GM12878 (cell line): Measurements from ENCODE around the gene SENP5. TPM values are rescaled to one million over a fixed set of nuclear protein-coding genes. Genes with fewer than 3 reads are reported as not detected.

Experiments used
- ATAC-seq: fragments of 200-7000 bp; cut with Tn5 transposase; 3 replicates; pipeline ENCODE4 v1.9.1; 2020; ENCODE audit warnings: mild to moderate bottlenecking, moderate library complexity
- BruUV-seq: library from RNA; stranded (reverse); fragments of 400-500 nt; replicated peaks from 2 replicates; lab custom pipeline; 2021; lab: Mats Ljungman, UMichigan
- CTCF ChIA-PET: fragments of 300-600 bp; sonication (Branson Sonifier 250); formaldehyde crosslinking; extraction: SDS; loops from one replicate; lab custom pipeline; 2021; ENCODE audit warnings: inconsistent platforms; lab: Yijun Ruan, JAX
- POLR2A ChIA-PET: fragments of 350-600 bp; formaldehyde crosslinking; extraction: SDS; loops from one replicate; lab custom pipeline; 2021; ENCODE audit warnings: inconsistent platforms; lab: Charles Lee
- RAD21 ChIA-PET: fragments of 300-600 bp; sonication (Branson Sonifier 250); formaldehyde crosslinking; loops from one replicate; lab custom pipeline; 2023; ENCODE audit warnings: antibody characterized with exemption; ENCODE audit not compliant: unreplicated experiment; lab: Charles Lee
- SMC1A ChIA-PET: fragments of 300-600 bp; sonication (Branson Sonifier 250); formaldehyde crosslinking; loops from one replicate; lab custom pipeline; 2023; ENCODE audit not compliant: unreplicated experiment, uncharacterized antibody; lab: Charles Lee
- DNase-seq: peaks from one replicate; pipeline ENCODE4 v3.0.0-alpha.2; 2011; ENCODE audit warnings: low read depth, low spot score
- FAIRE-seq: peaks from 3 replicates; lab custom pipeline; 2011; peaks lifted over from hg19 to GRCh38; lab: Jason Lieb, UNC
- H2AFZ ChIP-seq: 2 replicates; pipeline ENCODE4 v1.6.0; 2011; ENCODE audit warnings: low read depth, low read length, control low read depth; ENCODE audit not compliant: control insufficient read depth
- H3K27ac ChIP-seq: 2 replicates; pipeline ENCODE4 v1.5.1; 2011; ENCODE audit warnings: control low read depth; ENCODE audit not compliant: control insufficient read depth, insufficient read depth
- H3K27me3 ChIP-seq, 2 experiments: replicated peaks in 1 of 2; 2 replicates each; pipeline versions ENCODE4 v1.6.0 to v1.6.1; 2011; ENCODE audit warnings: low read length in 1 of 2; ENCODE audit not compliant: control insufficient read depth in 2 of 2, insufficient read depth in 2 of 2
- H3K36me3 ChIP-seq, 2 experiments: 2 replicates each; pipeline ENCODE4 v1.5.1; 2011; ENCODE audit warnings: low read length in 1 of 2; ENCODE audit not compliant: control insufficient read depth in 2 of 2, insufficient read depth in 2 of 2
- H3K4me1 ChIP-seq: 2 replicates; pipeline ENCODE4 v1.6.1; 2011; ENCODE audit warnings: mild to moderate bottlenecking, low read length, moderate library complexity, mixed read lengths; ENCODE audit not compliant: control insufficient read depth, insufficient read depth
- H3K4me2 ChIP-seq: 2 replicates; pipeline ENCODE4 v1.6.0; 2011; ENCODE audit warnings: control low read depth; ENCODE audit not compliant: control insufficient read depth, insufficient read depth
- H3K4me3 ChIP-seq: fragments of 200-600 bp; sonication (generic); 2 replicates; pipeline ENCODE4 v1.5.1; 2016
- H3K79me2 ChIP-seq: 2 replicates; pipeline ENCODE4 v1.6.0; 2011; ENCODE audit warnings: low read length; ENCODE audit not compliant: control insufficient read depth, insufficient read depth
- H3K9ac ChIP-seq: 2 replicates; pipeline ENCODE4 v1.8.0; 2011; ENCODE audit warnings: low read length, control low read depth, mixed read lengths; ENCODE audit not compliant: control insufficient read depth, insufficient read depth
- H3K9me3 ChIP-seq: replicated peaks from 3 replicates; pipeline ENCODE4 v1.5.1; 2011; ENCODE audit warnings: mild to moderate bottlenecking, low read length; ENCODE audit not compliant: control insufficient read depth, insufficient read depth
- H4K20me1 ChIP-seq: 2 replicates; pipeline ENCODE4 v1.6.0; 2011; ENCODE audit not compliant: control insufficient read depth, insufficient read depth
- CBX5 ChIP-seq: sonication (generic); IDR thresholded peaks from 2 replicates; pipeline ENCODE4 v1.6.1; 2016; ENCODE audit warnings: low read depth, moderate library complexity, mild to moderate bottlenecking, inconsistent platforms
- WGBS: methylation state at CpG from one replicate; pipeline ENCODE4 v1.1.6; 2016; ENCODE audit warnings: low lambda C conversion rate; ENCODE audit not compliant: insufficient replicate concordance, insufficient coverage; ENCODE audit errors: missing lambda C conversion rate; 5-methylcytosine and 5-hydroxymethylcytosine counted together
- in situ Hi-C: fragments of 300-500 bp; cut with MboI; formaldehyde crosslinking; loops from 9 replicates; pipeline ENCODE4 v1.14.3; 2018; ENCODE audit warnings: mixed read lengths
- intact Hi-C: fragments of 100-400 bp; cut with micrococcal nuclease; formaldehyde crosslinking; loops from one replicate; pipeline ENCODE4 v1.14.2; 2022; ENCODE audit not compliant: unreplicated experiment
- polyA plus RNA-seq, 11 experiments: library from polyadenylated mRNA; depleted of rRNA in 4 of 11; unstranded in 6 of 11; stranded (reverse) in 5 of 11; fragments of >200 nt; fragmentation: Nextera tagmentation in 4 of 11; fragmentation: Illumina TruSeq in 1 of 11; extraction: Ambion mirVana in 4 of 11; extraction: Trizol in 1 of 11; gene quantifications; 1 replicate in 1 of 11; 2 replicates in 10 of 11; pipeline versions ENCODE4 v1.2.1 to v1.2.3, GENCODE V29; 2011 to 2016; ENCODE audit warnings: inconsistent platforms in 2 of 11, missing spikeins in 2 of 11, low read depth in 1 of 11
- total RNA-seq, 4 experiments: library from RNA; depleted of rRNA in 3 of 4; stranded (reverse); fragments of >200 nt in 3 of 4; fragmentation: Illumina TruSeq in 1 of 4; extraction: Trizol in 1 of 4; gene quantifications; 2 replicates each; pipeline versions ENCODE4 v1.2.1 to v1.2.3, GENCODE V29; 2013 to 2021
- TF ChIP-seq, protein P1 (sequence below): IDR thresholded peaks from 2 replicates; pipeline ENCODE4 v1.6.1; 2012; ENCODE audit warnings: low read length, inconsistent platforms

The SENP5 gene
- total and polyA plus RNA-seq, 10 of the 15 experiments (the other 5 are each of a cell fraction or from before 2014, with no cell fraction given): 6.4 to 28.4 (median 15.6) TPM

DNA sequence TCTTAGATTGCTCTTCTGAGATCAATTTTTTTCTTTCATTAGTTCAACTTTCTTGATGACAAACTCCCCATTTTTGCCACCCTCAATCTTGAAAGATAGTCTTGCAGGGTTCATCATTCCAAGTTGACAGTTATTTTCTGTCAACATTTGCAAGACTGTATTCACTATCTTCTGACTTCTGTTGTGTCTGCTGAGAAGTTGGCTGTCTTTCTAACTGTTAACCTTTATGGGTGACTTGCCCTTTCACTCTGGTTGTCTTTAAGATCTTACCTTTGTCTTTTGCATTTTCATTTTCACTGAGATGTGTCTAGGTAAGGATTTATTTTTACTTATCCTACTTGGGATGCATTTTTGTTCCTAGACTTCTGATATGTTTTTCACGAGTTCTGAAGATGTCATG lies 115.5 kb downstream of the SENP5 start:
- in situ Hi-C loops: loop anchor here (25.0 kb wide), 1 partner anchor 529 kb away; no protein-coding TSS in a partner anchor
- intact Hi-C loops: no loop called here
- H3K27ac ChIP-seq: no peak overlapping the region
- WGBS: 33% methylated on average over 1 of the region's 1 CpG
- H3K9ac ChIP-seq: no peak overlapping the region
- H3K4me3 ChIP-seq: no peak overlapping the region
- no peaks in the 10 kb centered on the region for H4K20me1 ChIP-seq
- FAIRE-seq (no peak), ATAC-seq (no peak), DNase-seq (no peak)
- TF ChIP-seq CBX5: peak; percentile 87; the same call in 1 of the 2 replicates
- TF ChIP-seq, protein P1, sequence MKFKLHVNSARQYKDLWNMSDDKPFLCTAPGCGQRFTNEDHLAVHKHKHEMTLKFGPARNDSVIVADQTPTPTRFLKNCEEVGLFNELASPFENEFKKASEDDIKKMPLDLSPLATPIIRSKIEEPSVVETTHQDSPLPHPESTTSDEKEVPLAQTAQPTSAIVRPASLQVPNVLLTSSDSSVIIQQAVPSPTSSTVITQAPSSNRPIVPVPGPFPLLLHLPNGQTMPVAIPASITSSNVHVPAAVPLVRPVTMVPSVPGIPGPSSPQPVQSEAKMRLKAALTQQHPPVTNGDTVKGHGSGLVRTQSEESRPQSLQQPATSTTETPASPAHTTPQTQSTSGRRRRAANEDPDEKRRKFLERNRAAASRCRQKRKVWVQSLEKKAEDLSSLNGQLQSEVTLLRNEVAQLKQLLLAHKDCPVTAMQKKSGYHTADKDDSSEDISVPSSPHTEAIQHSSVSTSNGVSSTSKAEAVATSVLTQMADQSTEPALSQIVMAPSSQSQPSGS: no peak
- RAD21 ChIA-PET: no interaction called here
- peaks cover 6% of the 10 kb centered on the region for H3K4me1 ChIP-seq
- no peak overlapping the region for H2AFZ ChIP-seq
- no TSS peak for BruUV-seq
- SMC1A ChIA-PET: no interaction called here
- H3K79me2 ChIP-seq: no peaks in the 10 kb centered on the region
- POLR2A ChIA-PET: no interaction called here
- no peaks in the 10 kb centered on the region for H3K36me3 ChIP-seq
- no peak overlapping the region for H3K4me2 ChIP-seq
- H3K27me3 ChIP-seq: no peaks in the 10 kb centered on the region
- CTCF ChIA-PET: interaction anchor here (1.3 to 1.7 kb wide), 2 partner anchors 13 to 205 kb away, joined by 3 to 5 read pairs; no protein-coding TSS in a partner anchor
- peaks cover 6% of the 10 kb centered on the region for H3K9me3 ChIP-seq

Other genes with a start within 250 kb of the SENP5 start
- 18.5 and 24.1 TPM in 2 replicates for gene NRROS, start 228.2 kb upstream of the SENP5 start, total RNA-seq (2014; rRNA removed)
- 5.4 and 6.8 TPM in 2 replicates for gene NRROS, start 228.2 kb upstream of the SENP5 start, total RNA-seq (2014; rRNA removed; fragmentation: Illumina TruSeq; extraction: Trizol)
- 42.2 and 44.0 TPM in 2 replicates for gene NRROS, start 228.2 kb upstream of the SENP5 start, total RNA-seq (2021)
- gene NRROS, start 228.2 kb upstream of the SENP5 start, polyA plus RNA-seq (2011; rRNA removed): 4.2 and 14.0 TPM in 2 replicates
- gene NRROS, start 228.2 kb upstream of the SENP5 start, polyA plus RNA-seq (2014; fragmentation: Illumina TruSeq; extraction: Trizol): 5.1 and 12.8 TPM in 2 replicates
- under 1 TPM; 0.35 TPM for gene NRROS, start 228.2 kb upstream of the SENP5 start, polyA plus RNA-seq (2014; fragmentation: Nextera tagmentation; extraction: Ambion mirVana)
- 25.2 and 26.8 TPM in 2 replicates for gene NRROS, start 228.2 kb upstream of the SENP5 start, polyA plus RNA-seq (2014; rRNA removed)
- 10 to 100 TPM in 1 of 2 experiments, 1 to 10 TPM in 1; 7.8 to 12.4 TPM for gene NRROS, start 228.2 kb upstream of the SENP5 start, polyA plus RNA-seq (2016; fragmentation: Nextera tagmentation; extraction: Ambion mirVana)
- gene CEP19, start 155.7 kb upstream of the SENP5 start, total RNA-seq (2014; rRNA removed): 2.0 and 2.5 TPM in 2 replicates
- 2.7 and 2.9 TPM in 2 replicates for gene CEP19, start 155.7 kb upstream of the SENP5 start, total RNA-seq (2014; rRNA removed; fragmentation: Illumina TruSeq; extraction: Trizol)
- gene CEP19, start 155.7 kb upstream of the SENP5 start, total RNA-seq (2021): 1.6 and 1.9 TPM in 2 replicates
- gene CEP19, start 155.7 kb upstream of the SENP5 start, polyA plus RNA-seq (2011; rRNA removed): 1.9 and 2.8 TPM in 2 replicates
- 3.1 and 4.5 TPM in 2 replicates for gene CEP19, start 155.7 kb upstream of the SENP5 start, polyA plus RNA-seq (2014; fragmentation: Illumina TruSeq; extraction: Trizol)
- gene CEP19, start 155.7 kb upstream of the SENP5 start, polyA plus RNA-seq (2014; fragmentation: Nextera tagmentation; extraction: Ambion mirVana): 1 to 10 TPM; 2.4 to 2.8 TPM
- 2.2 and 2.6 TPM in 2 replicates for gene CEP19, start 155.7 kb upstream of the SENP5 start, polyA plus RNA-seq (2014; rRNA removed)
- 1 to 10 TPM; 5.6 to 5.9 TPM for gene CEP19, start 155.7 kb upstream of the SENP5 start, polyA plus RNA-seq (2016; fragmentation: Nextera tagmentation; extraction: Ambion mirVana)
- 23.8 and 31.9 TPM in 2 replicates for gene PIGX, start 155.5 kb upstream of the SENP5 start, total RNA-seq (2014; rRNA removed)
- 22.6 and 22.9 TPM in 2 replicates for gene PIGX, start 155.5 kb upstream of the SENP5 start, total RNA-seq (2014; rRNA removed; fragmentation: Illumina TruSeq; extraction: Trizol)
- gene PIGX, start 155.5 kb upstream of the SENP5 start, total RNA-seq (2021): 21.8 and 27.1 TPM in 2 replicates
- 17.6 and 26.2 TPM in 2 replicates for gene PIGX, start 155.5 kb upstream of the SENP5 start, polyA plus RNA-seq (2011; rRNA removed)
- 25.5 and 29.7 TPM in 2 replicates for gene PIGX, start 155.5 kb upstream of the SENP5 start, polyA plus RNA-seq (2014; fragmentation: Illumina TruSeq; extraction: Trizol)
- 1 to 10 TPM; 3.8 to 9.7 TPM for gene PIGX, start 155.5 kb upstream of the SENP5 start, polyA plus RNA-seq (2014; fragmentation: Nextera tagmentation; extraction: Ambion mirVana)
- gene PIGX, start 155.5 kb upstream of the SENP5 start, polyA plus RNA-seq (2014; rRNA removed): 23.5 and 27.3 TPM in 2 replicates
- gene PIGX, start 155.5 kb upstream of the SENP5 start, polyA plus RNA-seq (2016; fragmentation: Nextera tagmentation; extraction: Ambion mirVana): 10 to 100 TPM in 1 of 2 experiments, 1 to 10 TPM in 1; 5.7 to 40.0 TPM
- gene PAK2, start 128.1 kb upstream of the SENP5 start, total RNA-seq (2014; rRNA removed): 13.4 and 15.7 TPM in 2 replicates
- 21.9 and 23.3 TPM in 2 replicates for gene PAK2, start 128.1 kb upstream of the SENP5 start, total RNA-seq (2014; rRNA removed; fragmentation: Illumina TruSeq; extraction: Trizol)
- gene PAK2, start 128.1 kb upstream of the SENP5 start, total RNA-seq (2021): 54.5 and 59.1 TPM in 2 replicates
- gene PAK2, start 128.1 kb upstream of the SENP5 start, polyA plus RNA-seq (2011; rRNA removed): 44.7 and 46.5 TPM in 2 replicates
- gene PAK2, start 128.1 kb upstream of the SENP5 start, polyA plus RNA-seq (2014; fragmentation: Illumina TruSeq; extraction: Trizol): 43.4 and 52.2 TPM in 2 replicates
- 10 to 100 TPM in 1 of 2 experiments, 1 to 10 TPM in 1; 9.0 to 11.7 TPM for gene PAK2, start 128.1 kb upstream of the SENP5 start, polyA plus RNA-seq (2014; fragmentation: Nextera tagmentation; extraction: Ambion mirVana)
- 17.5 and 18.2 TPM in 2 replicates for gene PAK2, start 128.1 kb upstream of the SENP5 start, polyA plus RNA-seq (2014; rRNA removed)
- gene PAK2, start 128.1 kb upstream of the SENP5 start, polyA plus RNA-seq (2016; fragmentation: Nextera tagmentation; extraction: Ambion mirVana): 10 to 100 TPM; 32.1 to 35.9 TPM
- 59.6 and 66.0 TPM in 2 replicates for gene NCBP2, start 74.6 kb downstream of the SENP5 start, total RNA-seq (2014; rRNA removed)
- 80.1 and 81.4 TPM in 2 replicates for gene NCBP2, start 74.6 kb downstream of the SENP5 start, total RNA-seq (2014; rRNA removed; fragmentation: Illumina TruSeq; extraction: Trizol)
- gene NCBP2, start 74.6 kb downstream of the SENP5 start, total RNA-seq (2021): 70.5 and 75.8 TPM in 2 replicates
- 111 and 136 TPM in 2 replicates for gene NCBP2, start 74.6 kb downstream of the SENP5 start, polyA plus RNA-seq (2011; rRNA removed)
- gene NCBP2, start 74.6 kb downstream of the SENP5 start, polyA plus RNA-seq (2014; fragmentation: Illumina TruSeq; extraction: Trizol): 108 and 117 TPM in 2 replicates
- gene NCBP2, start 74.6 kb downstream of the SENP5 start, polyA plus RNA-seq (2014; fragmentation: Nextera tagmentation; extraction: Ambion mirVana): 10 to 100 TPM; 66.6 to 94.1 TPM
- 92.0 and 98.7 TPM in 2 replicates for gene NCBP2, start 74.6 kb downstream of the SENP5 start, polyA plus RNA-seq (2014; rRNA removed)
- 100 to 1,000 TPM; 128 to 136 TPM for gene NCBP2, start 74.6 kb downstream of the SENP5 start, polyA plus RNA-seq (2016; fragmentation: Nextera tagmentation; extraction: Ambion mirVana)
- 0.54 and 0.85 TPM in 2 replicates for gene PIGZ, start 100.9 kb downstream of the SENP5 start, total RNA-seq (2014; rRNA removed)
- 0.31 and 0.69 TPM in 2 replicates for gene PIGZ, start 100.9 kb downstream of the SENP5 start, total RNA-seq (2014; rRNA removed; fragmentation: Illumina TruSeq; extraction: Trizol)
- gene PIGZ, start 100.9 kb downstream of the SENP5 start, total RNA-seq (2021): 0.90 and 1.2 TPM in 2 replicates
- gene PIGZ, start 100.9 kb downstream of the SENP5 start, polyA plus RNA-seq (2011; rRNA removed): 0.29 and 0.42 TPM in 2 replicates
- 0.44 and 0.88 TPM in 2 replicates for gene PIGZ, start 100.9 kb downstream of the SENP5 start, polyA plus RNA-seq (2014; fragmentation: Illumina TruSeq; extraction: Trizol)
- under 1 TPM; 0.06 to 0.42 TPM for gene PIGZ, start 100.9 kb downstream of the SENP5 start, polyA plus RNA-seq (2014; fragmentation: Nextera tagmentation; extraction: Ambion mirVana)
- 1.1 TPM in 2 replicates for gene PIGZ, start 100.9 kb downstream of the SENP5 start, polyA plus RNA-seq (2014; rRNA removed)
- gene PIGZ, start 100.9 kb downstream of the SENP5 start, polyA plus RNA-seq (2016; fragmentation: Nextera tagmentation; extraction: Ambion mirVana): under 1 TPM; 0.44 to 1.00 TPM
- 23.8 and 26.9 TPM in 2 replicates for gene MELTF, start 161.9 kb downstream of the SENP5 start, total RNA-seq (2014; rRNA removed)
- gene MELTF, start 161.9 kb downstream of the SENP5 start, total RNA-seq (2014; rRNA removed; fragmentation: Illumina TruSeq; extraction: Trizol): 13.9 and 14.1 TPM in 2 replicates
- 44.3 and 49.1 TPM in 2 replicates for gene MELTF, start 161.9 kb downstream of the SENP5 start, total RNA-seq (2021)
- 4.0 and 6.7 TPM in 2 replicates for gene MELTF, start 161.9 kb downstream of the SENP5 start, polyA plus RNA-seq (2011; rRNA removed)
- gene MELTF, start 161.9 kb downstream of the SENP5 start, polyA plus RNA-seq (2014; fragmentation: Illumina TruSeq; extraction: Trizol): 5.0 and 10.4 TPM in 2 replicates
- 1 to 10 TPM in 1 of 2 experiments, under 1 TPM in 1; 0.55 to 1.3 TPM for gene MELTF, start 161.9 kb downstream of the SENP5 start, polyA plus RNA-seq (2014; fragmentation: Nextera tagmentation; extraction: Ambion mirVana)
- 31.8 and 40.1 TPM in 2 replicates for gene MELTF, start 161.9 kb downstream of the SENP5 start, polyA plus RNA-seq (2014; rRNA removed)
- gene MELTF, start 161.9 kb downstream of the SENP5 start, polyA plus RNA-seq (2016; fragmentation: Nextera tagmentation; extraction: Ambion mirVana): 10 to 100 TPM in 1 of 2 experiments, 1 to 10 TPM in 1; 9.4 to 11.8 TPM